Activated B cell treated with CpG ODN at 0.5 μM for 24 hours (primary cell): ENCODE data around the gene ZNF718. TPM values are rescaled to one million over a fixed set of nuclear protein-coding genes. Genes with fewer than 3 reads are reported as not detected.

Experiments used
- ATAC-seq: fragments of 200-7000 bp; cut with Tn5 transposase; one replicate; pipeline ENCODE4 v1.10.0; 2021; ENCODE audit warnings: low read depth, mild to moderate bottlenecking, moderate library complexity
- CTCF ChIA-PET: fragments of 350-600 bp; sonication (Branson Sonifier 250); formaldehyde crosslinking; loops from one replicate; lab custom pipeline; 2021; ENCODE audit warnings: antibody characterized with exemption; lab: Charles Lee
- POLR2A ChIA-PET: fragments of 350-600 bp; sonication (Branson Sonifier 250); formaldehyde crosslinking; loops from one replicate; lab custom pipeline; 2021; ENCODE audit warnings: antibody characterized with exemption; lab: Charles Lee
- DNase-seq: peaks from one replicate; pipeline ENCODE4 v3.0.0; 2022
- H3K27ac Mint-ChIP-seq: one replicate; pipeline ENCODE4 v1.8.0; 2020; ENCODE audit warnings: mixed read lengths
- H3K27me3 Mint-ChIP-seq: one replicate; pipeline ENCODE4 v1.8.0; 2021; ENCODE audit warnings: mixed read lengths
- H3K36me3 Mint-ChIP-seq: one replicate; pipeline ENCODE4 v1.8.0; 2021; ENCODE audit warnings: low read depth, mixed read lengths
- H3K4me1 Mint-ChIP-seq: one replicate; pipeline ENCODE4 v1.8.0; 2021; ENCODE audit warnings: mixed read lengths
- H3K4me3 Mint-ChIP-seq: one replicate; pipeline ENCODE4 v1.8.0; 2020; ENCODE audit warnings: mild to moderate bottlenecking, mixed read lengths
- H3K9me3 Mint-ChIP-seq: one replicate; pipeline ENCODE4 v1.8.0; 2020; ENCODE audit warnings: mixed read lengths
- intact Hi-C: fragments of 100-400 bp; cut with micrococcal nuclease; formaldehyde crosslinking; loops from one replicate; pipeline ENCODE4 v1.15.1; 2024
- total RNA-seq: library from RNA; stranded (reverse); gene quantifications from 2 replicates; pipeline ENCODE4 v1.2.3, GENCODE V29; 2022
- TF ChIP-seq, protein P1 (sequence below): fragments of 200-600 bp; IDR thresholded peaks from one replicate; pipeline ENCODE4 v1.8.0; 2022; ENCODE audit warnings: antibody characterized with exemption, mild to moderate bottlenecking

The ZNF718 gene
- total RNA-seq, 1 donor from 2014 or later: 10.9 TPM

DNA sequence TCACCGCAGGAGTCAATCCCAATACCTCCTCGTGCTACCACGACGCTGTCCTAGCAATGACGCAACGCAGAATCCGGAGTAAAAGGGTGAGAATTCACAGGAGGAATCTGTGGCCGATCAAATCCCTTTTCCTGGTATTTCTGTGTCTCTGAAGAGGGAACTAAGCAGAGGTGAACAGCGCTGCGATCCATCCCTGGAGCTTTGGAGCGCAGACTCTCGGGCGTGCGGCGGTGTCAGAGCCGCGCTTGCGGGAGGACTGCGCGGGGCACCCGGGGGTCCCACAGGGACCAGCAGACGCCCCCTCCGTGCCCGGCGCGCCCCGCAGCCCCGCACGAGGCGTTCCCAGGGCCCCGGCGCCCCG lies 17.2 kb upstream of the ZNF718 start:
- intact Hi-C loops: no loop called here
- POLR2A ChIA-PET: no interaction called here
- peaks cover 36% of the 10 kb centered on the region for H3K9me3 Mint-ChIP-seq
- H3K27ac Mint-ChIP-seq: no peak overlapping the region
- no peak overlapping the region for H3K4me3 Mint-ChIP-seq
- CTCF ChIA-PET: no interaction called here
- peaks cover 39% of the 10 kb centered on the region for H3K27me3 Mint-ChIP-seq
- H3K4me1 Mint-ChIP-seq: peaks cover 4% of the 10 kb centered on the region
- DNase-seq (no peak), ATAC-seq (no peak)
- peaks cover 8% of the 10 kb centered on the region for H3K36me3 Mint-ChIP-seq
- TF ChIP-seq, protein P1, sequence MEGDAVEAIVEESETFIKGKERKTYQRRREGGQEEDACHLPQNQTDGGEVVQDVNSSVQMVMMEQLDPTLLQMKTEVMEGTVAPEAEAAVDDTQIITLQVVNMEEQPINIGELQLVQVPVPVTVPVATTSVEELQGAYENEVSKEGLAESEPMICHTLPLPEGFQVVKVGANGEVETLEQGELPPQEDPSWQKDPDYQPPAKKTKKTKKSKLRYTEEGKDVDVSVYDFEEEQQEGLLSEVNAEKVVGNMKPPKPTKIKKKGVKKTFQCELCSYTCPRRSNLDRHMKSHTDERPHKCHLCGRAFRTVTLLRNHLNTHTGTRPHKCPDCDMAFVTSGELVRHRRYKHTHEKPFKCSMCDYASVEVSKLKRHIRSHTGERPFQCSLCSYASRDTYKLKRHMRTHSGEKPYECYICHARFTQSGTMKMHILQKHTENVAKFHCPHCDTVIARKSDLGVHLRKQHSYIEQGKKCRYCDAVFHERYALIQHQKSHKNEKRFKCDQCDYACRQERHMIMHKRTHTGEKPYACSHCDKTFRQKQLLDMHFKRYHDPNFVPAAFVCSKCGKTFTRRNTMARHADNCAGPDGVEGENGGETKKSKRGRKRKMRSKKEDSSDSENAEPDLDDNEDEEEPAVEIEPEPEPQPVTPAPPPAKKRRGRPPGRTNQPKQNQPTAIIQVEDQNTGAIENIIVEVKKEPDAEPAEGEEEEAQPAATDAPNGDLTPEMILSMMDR: no peak

DNA sequence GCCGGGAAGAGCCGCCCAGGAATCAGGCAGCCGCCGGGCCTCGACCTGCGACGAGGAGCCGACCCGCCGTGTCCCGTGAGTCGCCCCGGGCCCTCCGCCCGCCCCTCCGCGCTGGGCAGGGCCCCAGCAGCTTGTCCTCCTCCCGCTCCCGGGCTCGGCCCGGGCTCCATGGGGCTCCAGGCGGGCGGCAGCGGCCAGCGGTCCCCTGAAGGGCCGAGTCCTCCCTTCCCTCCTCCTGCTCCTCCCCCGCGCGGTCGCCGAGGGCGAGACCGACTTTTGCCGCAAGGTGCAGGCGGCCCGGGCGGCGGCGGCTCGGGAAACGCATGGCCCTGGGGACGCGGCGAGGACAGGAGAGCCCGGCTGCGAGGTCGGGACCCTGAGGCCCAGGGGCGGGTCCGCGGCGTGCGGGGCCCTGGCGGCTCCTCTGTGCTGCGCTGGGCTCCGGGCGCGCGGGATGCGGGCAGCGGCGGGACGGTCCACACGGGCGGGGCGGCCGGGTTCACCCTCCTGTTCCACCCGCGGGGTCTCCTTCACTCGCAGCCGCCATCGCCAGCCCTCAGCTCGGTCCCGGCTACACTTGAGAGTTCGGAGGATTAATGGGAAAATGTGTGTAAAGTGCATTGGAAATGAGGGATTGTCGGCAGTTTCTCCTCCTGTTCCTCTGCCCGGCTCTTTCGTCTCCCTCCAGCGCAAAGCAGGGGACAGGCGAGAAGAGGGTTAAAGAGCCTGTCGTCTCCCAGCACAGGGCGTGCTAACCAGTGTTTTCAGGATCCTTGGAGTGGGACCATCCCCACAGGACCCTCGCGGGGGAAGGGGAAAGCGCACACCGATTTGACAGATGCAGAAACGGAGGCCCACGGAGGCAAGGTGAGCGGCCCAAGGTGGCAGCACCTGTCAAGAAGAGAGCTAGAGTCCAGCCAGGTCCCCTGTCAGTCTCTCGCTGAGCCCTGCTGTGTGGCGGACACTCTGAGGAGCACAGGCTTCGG lies 16.6 kb upstream of the ZNF718 start:
- Mint-ChIP-seq H3K9me3 (peaks cover 32% of the 10 kb centered on the region), H3K27me3 (peaks cover 39% of the 10 kb centered on the region), H3K4me1 (peaks cover 4% of the 10 kb centered on the region), H3K36me3 (peaks cover 8% of the 10 kb centered on the region), H3K4me3 (no peak overlapping the region), H3K27ac (no peak overlapping the region)
- ChIA-PET CTCF (no interaction called here), POLR2A (no interaction called here)
- TF ChIP-seq, protein P1: no peak
- no peak for ATAC-seq
- intact Hi-C loops: no loop called here
- DNase-seq: no peak

DNA sequence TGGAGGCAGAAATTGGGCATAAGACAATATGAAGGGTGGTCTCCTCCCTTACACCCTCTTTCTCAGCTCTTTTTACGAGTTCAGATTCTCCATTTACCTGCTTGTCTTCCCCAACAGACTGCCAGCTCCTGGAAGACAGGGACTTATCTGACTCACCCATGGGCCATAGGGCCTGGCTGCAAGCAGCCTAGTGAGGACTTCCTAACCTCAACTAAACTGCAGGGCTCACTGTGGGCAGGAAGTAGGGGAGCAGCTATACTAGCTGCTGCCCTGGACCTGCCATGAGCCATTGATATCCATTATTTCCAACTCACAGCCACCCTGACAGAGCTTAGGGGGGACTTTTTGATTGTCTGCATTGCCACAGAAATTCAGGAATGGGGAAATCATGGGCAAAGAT lies 11.5 kb upstream of the ZNF718 start:
- TF ChIP-seq, protein P1: no peak
- ChIA-PET CTCF (no interaction called here), POLR2A (no interaction called here)
- Mint-ChIP-seq H3K4me1 (peaks cover 10% of the 10 kb centered on the region), H3K27ac (no peak overlapping the region), H3K4me3 (no peak overlapping the region), H3K27me3 (peaks cover 21% of the 10 kb centered on the region), H3K9me3 (peaks cover 29% of the 10 kb centered on the region), H3K36me3 (peaks cover 7% of the 10 kb centered on the region)
- intact Hi-C loops: no loop called here
- no peak for DNase-seq
- ATAC-seq: no peak

DNA sequence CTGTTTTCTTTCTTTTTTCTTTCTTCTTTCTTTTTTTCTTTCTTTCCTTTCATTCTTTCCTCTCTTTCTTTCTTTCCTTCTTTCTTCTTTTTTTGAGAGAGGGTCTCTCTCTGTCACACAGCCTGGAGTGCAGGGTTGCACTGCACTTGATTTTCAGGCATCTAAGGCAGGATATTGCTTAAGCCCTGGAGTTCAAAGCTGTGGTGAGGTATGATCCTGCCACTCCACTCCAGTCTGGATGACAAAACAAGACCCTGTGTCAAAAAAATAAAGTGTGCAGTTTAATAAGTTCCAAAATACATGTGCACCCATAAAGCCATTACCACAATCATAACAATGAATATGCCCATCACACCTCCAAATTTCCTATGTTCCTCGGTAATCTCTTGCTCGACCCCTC lies 10.6 kb upstream of the ZNF718 start:
- POLR2A ChIA-PET: no interaction called here
- Mint-ChIP-seq H3K36me3 (peaks cover 7% of the 10 kb centered on the region), H3K27ac (no peak overlapping the region), H3K4me3 (no peak overlapping the region), H3K9me3 (peaks cover 26% of the 10 kb centered on the region), H3K4me1 (peaks cover 7% of the 10 kb centered on the region), H3K27me3 (peaks cover 12% of the 10 kb centered on the region)
- intact Hi-C loops: no loop called here
- ATAC-seq (no peak), DNase-seq (no peak)
- CTCF ChIA-PET: no interaction called here
- TF ChIP-seq, protein P1: no peak

DNA sequence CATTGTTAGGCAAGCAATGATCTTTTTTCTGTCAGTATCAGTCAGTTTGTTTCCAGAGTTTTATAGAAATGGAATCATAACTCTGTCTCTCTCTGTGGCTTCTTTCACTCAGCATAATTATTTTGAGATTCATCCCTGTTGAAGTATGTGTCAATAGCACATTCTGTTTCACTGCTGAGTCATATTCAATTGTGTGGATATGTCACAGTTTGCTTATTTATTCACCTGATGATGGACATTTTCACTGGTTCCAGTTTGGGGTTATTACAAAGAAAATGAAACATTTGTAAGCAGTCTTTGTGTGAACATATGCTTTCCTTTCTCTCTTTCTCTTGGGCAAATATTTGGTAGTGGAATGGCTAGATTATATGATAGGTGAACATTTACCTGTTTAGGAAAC lies 10.2 kb upstream of the ZNF718 start:
- POLR2A ChIA-PET: no interaction called here
- intact Hi-C loops: no loop called here
- H3K4me1 Mint-ChIP-seq: peaks cover 6% of the 10 kb centered on the region
- H3K9me3 Mint-ChIP-seq: peaks cover 24% of the 10 kb centered on the region
- H3K4me3 Mint-ChIP-seq: no peak overlapping the region
- CTCF ChIA-PET: no interaction called here
- TF ChIP-seq, protein P1: no peak
- DNase-seq: no peak
- peaks cover 8% of the 10 kb centered on the region for H3K27me3 Mint-ChIP-seq
- no peak for ATAC-seq
- H3K36me3 Mint-ChIP-seq: peaks cover 6% of the 10 kb centered on the region
- H3K27ac Mint-ChIP-seq: no peak overlapping the region
